Fibroblast of villous mesenchyme (primary cell): ENCODE data around the gene PALLD. TPM values are rescaled to one million over a fixed set of nuclear protein-coding genes. Genes with fewer than 3 reads are reported as not detected.
A peak's percentile ranks its signal among the peaks of the same experiment; 100 is the strongest.

Source experiments
- DNase-seq: peaks from one replicate; pipeline ENCODE4 v3.0.0-alpha.2; 2010; ENCODE audit warnings: low read depth
- H3K4me3 ChIP-seq: 2 replicates; pipeline ENCODE4 v1.5.1; 2011; ENCODE audit warnings: low read depth, mild to moderate bottlenecking, low read length
- CTCF ChIP-seq: IDR thresholded peaks from 2 replicates; pipeline ENCODE4 v1.5.1; 2012; ENCODE audit warnings: low read depth, mild to moderate bottlenecking, low read length; ENCODE audit not compliant: insufficient read depth
- total RNA-seq: library from RNA; depleted of rRNA; stranded (reverse); fragments of >200 nt; gene quantifications from 2 replicates; pipeline ENCODE4 v1.2.3, GENCODE V29; 2012

The PALLD gene
- total RNA-seq, 1 donor, result 188 TPM

- DNase-seq, result peak; percentile 83
- peak; percentile 69 for TF ChIP-seq CTCF
- no peak overlapping the region for H3K4me3 ChIP-seq
Measured at GRCh38 chr4:168710353-168710946, 213.6 kb downstream of the PALLD start.

- no peak overlapping the region for H3K4me3 ChIP-seq
- TF ChIP-seq CTCF, result no peak
- DNase-seq, result peak; percentile 63
Measured at GRCh38 chr4:168711197-168712140, 214.6 kb downstream of the PALLD start.

- DNase-seq, result no peak
- H3K4me3 ChIP-seq, result no peak overlapping the region
- TF ChIP-seq CTCF, result no peak
Measured at GRCh38 chr4:168712316-168712890, 215.6 kb downstream of the PALLD start.

- TF ChIP-seq CTCF, result no peak
- no peak for DNase-seq
- no peak overlapping the region for H3K4me3 ChIP-seq
Measured at GRCh38 chr4:168713253-168713652, 216.4 kb downstream of the PALLD start.

GRCh38 chr4:168715896-168716295 is 219.0 kb downstream of the PALLD start:
- no peak overlapping the region for H3K4me3 ChIP-seq
- DNase-seq, result no peak
- TF ChIP-seq CTCF, result no peak

- no peak overlapping the region for H3K4me3 ChIP-seq
- TF ChIP-seq CTCF, result no peak
- peak; percentile 61 for DNase-seq
Measured at GRCh38 chr4:168716406-168717129, 219.7 kb downstream of the PALLD start.
